SK-N-SH (cell line): ENCODE measurements around the gene GLOD5. TPM values are rescaled to one million over a fixed set of nuclear protein-coding genes. Genes with fewer than 3 reads are reported as not detected.

Experiments
- CTCF ChIA-PET: fragments of 300-600, 350-600 bp; formaldehyde crosslinking; extraction: SDS; loops from one replicate; lab custom pipeline; 2021; lab: Yijun Ruan, JAX
- POLR2A ChIA-PET: fragments of 350-600 bp; sonication (Branson Sonifier 250); formaldehyde crosslinking; extraction: SDS; loops from one replicate; lab custom pipeline; 2020; ENCODE audit warnings: antibody characterized with exemption, inconsistent platforms; lab: Yijun Ruan, JAX
- DNase-seq: peaks from one replicate; pipeline ENCODE4 v3.0.0; 2012
- H2AFZ ChIP-seq: fragments of 200-600 bp; sonication (generic); 2 replicates; pipeline ENCODE4 v1.8.1; 2016; ENCODE audit warnings: antibody characterized with exemption, mild to moderate bottlenecking, low read depth
- H3F3A ChIP-seq: fragments of 200-600 bp; sonication (generic); replicated peaks from 2 replicates; pipeline ENCODE3; 2016; ENCODE audit warnings: antibody characterized with exemption, mild to moderate bottlenecking; ENCODE audit not compliant: insufficient read depth
- H3K27ac ChIP-seq, 2 experiments: fragments of 200-500 bp in 1 of 2; fragments of 200-600 bp in 1 of 2; sonication (Bioruptor generic) in 1 of 2; sonication (generic), shearing (Covaris generic) in 1 of 2; 2 replicates each; pipeline versions ENCODE4 v1.5.1 to v1.6.1; 2014 to 2016; ENCODE audit warnings: low read depth in 2 of 2, inconsistent platforms in 1 of 2, low read length in 1 of 2, mild to moderate bottlenecking in 1 of 2, mixed read lengths in 1 of 2
- H3K27me3 ChIP-seq: fragments of 200-600 bp; sonication (generic), shearing (Covaris generic); 2 replicates; pipeline ENCODE4 v1.6.1; 2016; ENCODE audit warnings: mixed run types; ENCODE audit not compliant: insufficient read depth
- H3K36me3 ChIP-seq, 2 experiments: fragments of 200-500 bp in 1 of 2; fragments of 200-600 bp in 1 of 2; sonication (Bioruptor generic) in 1 of 2; sonication (generic) in 1 of 2; replicated peaks in 1 of 2; 2 replicates each; pipeline versions ENCODE3 to v1.5.1; 2014 to 2016; ENCODE audit warnings: low read length in 1 of 2, mild to moderate bottlenecking in 1 of 2; ENCODE audit not compliant: insufficient read depth in 2 of 2, control insufficient read depth in 1 of 2
- H3K4me1 ChIP-seq, 2 experiments: fragments of 200-500 bp in 1 of 2; fragments of 200-600 bp in 1 of 2; sonication (Bioruptor generic) in 1 of 2; sonication (generic), shearing (Covaris generic) in 1 of 2; 2 replicates each; pipeline versions ENCODE4 v1.5.1 to v1.6.1; 2014 to 2016; ENCODE audit warnings: low read depth in 1 of 2, low read length in 1 of 2, mixed run types in 1 of 2; ENCODE audit not compliant: insufficient read depth in 2 of 2, control insufficient read depth in 1 of 2
- H3K4me2 ChIP-seq: fragments of 200-600 bp; sonication (generic), shearing (Covaris generic); 2 replicates; pipeline ENCODE4 v1.6.1; 2017; ENCODE audit warnings: mixed run types
- H3K4me3 ChIP-seq, 2 experiments: fragments of 200-500 bp in 1 of 2; fragments of 200-600 bp in 1 of 2; sonication (Bioruptor generic) in 1 of 2; sonication (generic), shearing (Covaris generic) in 1 of 2; 2 replicates each; pipeline versions ENCODE4 v1.5.1 to v1.8.1; 2014 to 2016; ENCODE audit warnings: low read depth in 2 of 2, inconsistent platforms in 1 of 2, low read length in 1 of 2, mild to moderate bottlenecking in 1 of 2, mixed read lengths in 1 of 2, moderate library complexity in 1 of 2
- H3K79me2 ChIP-seq: fragments of 200-600 bp; sonication (generic); 2 replicates; pipeline ENCODE4 v1.8.1; 2017; ENCODE audit warnings: mild to moderate bottlenecking; ENCODE audit not compliant: insufficient read depth
- H3K9ac ChIP-seq: fragments of 200-600 bp; sonication (generic); 2 replicates; pipeline ENCODE4 v1.6.1; 2017; ENCODE audit warnings: mixed run types
- H3K9me2 ChIP-seq: fragments of 200-600 bp; sonication (generic); 2 replicates; pipeline ENCODE4 v1.6.1; 2017; ENCODE audit warnings: mixed run types
- H3K9me3 ChIP-seq: fragments of 200-600 bp; sonication (generic); 2 replicates; pipeline ENCODE4 v1.6.1; 2017; ENCODE audit warnings: mixed run types, mild to moderate bottlenecking, moderate library complexity
- H4K20me1 ChIP-seq: fragments of 200-600 bp; sonication (generic); 2 replicates; pipeline ENCODE4 v1.6.1; 2017; ENCODE audit warnings: mild to moderate bottlenecking, mixed run types; ENCODE audit not compliant: insufficient read depth
- CTCF ChIP-seq: fragments of 200-600 bp; sonication (generic); IDR thresholded peaks from 2 replicates; pipeline ENCODE4 v1.6.1; 2017; ENCODE audit warnings: antibody characterized with exemption, mild to moderate bottlenecking, moderate library complexity
- ELF1 ChIP-seq: IDR thresholded peaks from 2 replicates; pipeline ENCODE4 v1.4.0; 2012
- EP300 ChIP-seq, 2 experiments: IDR thresholded peaks; 2 replicates each; pipeline versions ENCODE4 v1.4.0 to v1.6.1; 2012; ENCODE audit warnings: borderline replicate concordance in 1 of 2, low read depth in 1 of 2, low read length in 1 of 2
- EZH2phosphoT487 ChIP-seq: fragments of 200-600 bp; sonication (generic); IDR thresholded peaks from 2 replicates; pipeline ENCODE4 v1.6.1; 2017; ENCODE audit warnings: low read depth, mixed run types, mild to moderate bottlenecking, antibody characterized with exemption, moderate library complexity, borderline replicate concordance
- FOXJ3 ChIP-seq: sonication (generic); formaldehyde crosslinking; IDR thresholded peaks from 2 replicates; pipeline ENCODE4 v1.5.1; 2020; ENCODE audit warnings: mild to moderate bottlenecking, missing genetic modification reagents
- FOXM1 ChIP-seq: IDR thresholded peaks from 2 replicates; pipeline ENCODE4 v1.4.0; 2012; ENCODE audit warnings: low read depth, mild to moderate bottlenecking
- GABPA ChIP-seq: IDR thresholded peaks from 2 replicates; pipeline ENCODE4 v1.4.0; 2012; ENCODE audit warnings: low read depth, mild to moderate bottlenecking
- GATA2 ChIP-seq: sonication (generic); formaldehyde crosslinking; IDR thresholded peaks from 2 replicates; pipeline ENCODE4 v1.5.0; 2020; ENCODE audit warnings: mild to moderate bottlenecking, missing genetic modification reagents
- JUND ChIP-seq: IDR thresholded peaks from 2 replicates; pipeline ENCODE4 v1.4.0; 2012
- MAX ChIP-seq: IDR thresholded peaks from 2 replicates; pipeline ENCODE4 v1.4.0; 2012; ENCODE audit warnings: low read depth
- MEF2A ChIP-seq: IDR thresholded peaks from 2 replicates; pipeline ENCODE4 v1.4.0; 2012; ENCODE audit warnings: low read depth, borderline replicate concordance
- MXI1 ChIP-seq: IDR thresholded peaks from 2 replicates; pipeline ENCODE4 v1.6.1; 2012; ENCODE audit warnings: mild to moderate bottlenecking, low read depth, low read length, improper control_type of control experiment
- PBX3 ChIP-seq: IDR thresholded peaks from 2 replicates; pipeline ENCODE4; 2012
- RAD21 ChIP-seq: IDR thresholded peaks from 2 replicates; pipeline ENCODE4 v1.6.1; 2012; ENCODE audit warnings: mild to moderate bottlenecking, low read length
- RXRA ChIP-seq: IDR thresholded peaks from 2 replicates; pipeline ENCODE4 v1.4.0; 2012; ENCODE audit warnings: low read depth, mild to moderate bottlenecking, borderline replicate concordance
- SIN3A ChIP-seq: IDR thresholded peaks from 2 replicates; pipeline ENCODE4 v1.6.1; 2012; ENCODE audit warnings: low read depth, mild to moderate bottlenecking, low read length, moderate library complexity, borderline replicate concordance
- TAF1 ChIP-seq: IDR thresholded peaks from 2 replicates; pipeline ENCODE4 v1.6.1; 2012; ENCODE audit warnings: low read depth, mild to moderate bottlenecking, low read length, moderate library complexity, borderline replicate concordance
- USF1 ChIP-seq: IDR thresholded peaks from 2 replicates; pipeline ENCODE4 v1.4.0; 2012; ENCODE audit warnings: low read depth, borderline replicate concordance
- USF2 ChIP-seq: fragments of 150-350 bp; IDR thresholded peaks from 2 replicates; pipeline ENCODE4 v1.6.1; 2017; ENCODE audit warnings: antibody characterized with exemption, low read length, low read depth, borderline replicate concordance
- YY1 ChIP-seq: IDR thresholded peaks from 2 replicates; pipeline ENCODE4 v1.4.0; 2012; ENCODE audit warnings: low read depth, mild to moderate bottlenecking
- WGBS: methylation state at CpG from one replicate; pipeline ENCODE4 v1.1.6; 2017; ENCODE audit warnings: low lambda C conversion rate; 5-methylcytosine and 5-hydroxymethylcytosine counted together
- polyA plus RNA-seq, 3 experiments: library from polyadenylated mRNA; depleted of rRNA; stranded (reverse); fragments of >200 nt; gene quantifications; 2 replicates each; pipeline ENCODE4 v1.2.3, GENCODE V29; 2012

GLOD5 gene
- polyA plus RNA-seq, 1 of the 3 experiments (the other 2 are of a cell fraction), result not detected

- H3K9me3 ChIP-seq, result no peaks in the 10 kb centered on the region
- no peaks in the 10 kb centered on the region for H3K79me2 ChIP-seq
- H3K36me3 ChIP-seq, result no peaks in the 10 kb centered on the region
- H3K4me2 ChIP-seq, result no peak overlapping the region
- no peak overlapping the region for H3K27ac ChIP-seq
- no peaks in the 10 kb centered on the region; the same call in 1 of the 2 replicates for H3K27me3 ChIP-seq
- H4K20me1 ChIP-seq, result no peaks in the 10 kb centered on the region
- H3K9ac ChIP-seq, result no peak overlapping the region
- no peak overlapping the region for H2AFZ ChIP-seq
- TF ChIP-seq MXI1 (no peak), PBX3 (no peak), GATA2 (no peak), CTCF (no peak), EZH2phosphoT487 (no peak), SIN3A (no peak), RAD21 (no peak), MAX (no peak)
- DNase-seq, result no peak
- no peaks in the 10 kb centered on the region for H3K4me1 ChIP-seq
- H3K4me3 ChIP-seq, result no peak overlapping the region
- CTCF ChIA-PET, result no interaction called here
- H3K9me2 ChIP-seq, result no peaks in the 10 kb centered on the region
- no peaks in the 10 kb centered on the region for H3F3A ChIP-seq
- POLR2A ChIA-PET, result no interaction called here
Measured at GRCh38 chrX:48721916-48722315, 39.6 kb upstream of the GLOD5 start.

- Histone ChIP-seq H3F3A (no peaks in the 10 kb centered on the region), H3K9me2 (no peaks in the 10 kb centered on the region), H2AFZ (no peak overlapping the region), H3K4me1 (no peaks in the 10 kb centered on the region), H3K4me3 (no peak overlapping the region), H3K36me3 (no peaks in the 10 kb centered on the region), H4K20me1 (no peaks in the 10 kb centered on the region), H3K9ac (no peak overlapping the region), H3K27ac (no peak overlapping the region), H3K79me2 (no peaks in the 10 kb centered on the region), H3K9me3 (no peaks in the 10 kb centered on the region), H3K4me2 (no peak overlapping the region), H3K27me3 (no peaks in the 10 kb centered on the region; the same call in 1 of the 2 replicates)
- no peak for DNase-seq
- CTCF ChIA-PET, result no interaction called here
- 55% methylated on average over 2 of the region's 2 CpGs for WGBS
- POLR2A ChIA-PET, result no interaction called here
- TF ChIP-seq GABPA (no peak), EP300 (IDR thresholded peaks at IDR 0.05; ENCODE audit: borderline replicate concordance in 1 of 2, low read depth in 1 of 2, low read length in 1 of 2) (no peak), ELF1 (no peak), FOXJ3 (CRISPR knock-in tag) (no peak), RXRA (no peak), YY1 (no peak), USF1 (no peak), MXI1 (no peak), FOXM1 (no peak), JUND (no peak), EZH2phosphoT487 (no peak), TAF1 (no peak), RAD21 (no peak), MAX (no peak), USF2 (no peak), MEF2A (no peak)
Measured at GRCh38 chrX:48726596-48726995, 35.0 kb upstream of the GLOD5 start.
